ENCODE data around the gene LAG3.

The LAG3 gene

GRCh38 chr12:6752167-6752920 is 20.0 kb upstream of the LAG3 start:
- Histone ChIP-seq H3K27ac (ENCODE audit: insufficient read depth in 1 of 2, low read depth in 1 of 2, low read length in 2 of 2, poor library complexity in 1 of 2, severe bottlenecking in 2 of 2) (peak overlapping the region; percentile 92 to 97), H3K4me3 (ENCODE audit: control insufficient read depth in 1 of 7, extremely low read depth in 1 of 7, insufficient read depth in 4 of 7, low read depth in 2 of 7, low read length in 6 of 7) (peak overlapping the region; percentile 80 to 93 (median 86)), H3K4me1 (ENCODE audit: control extremely low read depth in 1 of 4, control insufficient read depth in 4 of 4, insufficient read depth in 4 of 4, low read length in 3 of 4) (peaks cover 7 to 25% (median 24%) of the 10 kb centered on the region in 4 experiments), H3K27me3 (replicated peaks in 2 of 5; ENCODE audit: control insufficient read depth in 4 of 5, insufficient read depth in 5 of 5, low read length in 4 of 5) (no peaks in the 10 kb centered on the region), H3K36me3 (ENCODE audit: control insufficient read depth in 4 of 4, insufficient read depth in 4 of 4, low read length in 3 of 4) (peaks cover 9 to 46% (median 29%) of the 10 kb centered on the region in 4 experiments), H3K9me3 (ENCODE audit: control extremely low read depth in 1 of 5, control insufficient read depth in 4 of 5, insufficient read depth in 2 of 5, low read depth in 1 of 5, low read length in 4 of 5) (no peaks in the 10 kb centered on the region)
- 15% methylated on average over 14 of the region's 24 CpGs for WGBS (ENCODE audit: insufficient coverage)
- peak in 2 of 3 donors; percentile 61 to 72 for DNase-seq
- ChIA-PET POLR2A (interaction anchor here (1.1 to 2.2 kb wide), 9 partner anchors 11 to 99 kb away, joined by 3 to 12 read pairs (median 7); partner anchors contain the start of genes CDCA3, COPS7A, GPR162 and PTMS), CTCF (interaction anchor here (0.9 to 10.5 kb wide), 22 partner anchors 10 to 131 kb away, joined by 3 to 237 read pairs (median 8); partner anchors contain the start of genes CD4, COPS7A, GPR162 and LAG3)

GRCh38 chr12:6752921-6753771 is 19.2 kb upstream of the LAG3 start, which contains the start of gene MLF2:
Gene MLF2 (minus strand): TSS chr12:6753141. CDS start chr12:6752334, 807 bp downstream.
- WGBS (ENCODE audit: insufficient coverage), result 0% methylated on average over 39 of the region's 62 CpGs
- Histone ChIP-seq H3K4me3 (ENCODE audit: control insufficient read depth in 1 of 7, extremely low read depth in 1 of 7, insufficient read depth in 4 of 7, low read depth in 2 of 7, low read length in 6 of 7) (peak within 1 kb of the TSS; percentile 80 to 93 (median 86)), H3K27ac (ENCODE audit: insufficient read depth in 1 of 2, low read depth in 1 of 2, low read length in 2 of 2, poor library complexity in 1 of 2, severe bottlenecking in 2 of 2) (peak within 1 kb of the TSS; percentile 92 to 97), H3K36me3 (ENCODE audit: control insufficient read depth in 4 of 4, insufficient read depth in 4 of 4, low read length in 3 of 4) (peaks cover 7 to 38% (median 25%) of the 10 kb centered on the region in 4 experiments), H3K4me1 (ENCODE audit: control extremely low read depth in 1 of 4, control insufficient read depth in 4 of 4, insufficient read depth in 4 of 4, low read length in 3 of 4) (peaks cover 7 to 25% (median 24%) of the 10 kb centered on the region in 4 experiments), H3K27me3 (replicated peaks in 2 of 5; ENCODE audit: control insufficient read depth in 4 of 5, insufficient read depth in 5 of 5, low read length in 4 of 5) (no peaks in the 10 kb centered on the region), H3K9me3 (ENCODE audit: control extremely low read depth in 1 of 5, control insufficient read depth in 4 of 5, insufficient read depth in 2 of 5, low read depth in 1 of 5, low read length in 4 of 5) (no peaks in the 10 kb centered on the region)
- ChIA-PET POLR2A (interaction anchor here (1.1 to 2.2 kb wide), 10 partner anchors 11 to 99 kb away, joined by 3 to 12 read pairs (median 6); partner anchors contain the start of genes CDCA3, COPS7A, GPR162 and PTMS), CTCF (interaction anchor here (0.5 to 10.5 kb wide), 34 partner anchors 9 to 354 kb away, joined by 3 to 237 read pairs (median 5); partner anchors contain the start of genes CD4, COPS7A, GPR162 and LAG3)
- peak; percentile 96 to 99 (median 98) for DNase-seq

GRCh38 chr12:6753772-6754356 is 18.5 kb upstream of the LAG3 start:
- ChIA-PET POLR2A (interaction anchor here (1.4 to 2.2 kb wide), 7 partner anchors 12 to 98 kb away, joined by 4 to 12 read pairs (median 8); partner anchors contain the start of genes CDCA3, COPS7A, GPR162 and PTMS), CTCF (interaction anchor here (0.5 to 10.5 kb wide), 30 partner anchors 8 to 353 kb away, joined by 3 to 237 read pairs (median 7); partner anchors contain the start of genes CD4, COPS7A, GPR162 and LAG3)
- Histone ChIP-seq H3K27me3 (replicated peaks in 2 of 5; ENCODE audit: control insufficient read depth in 4 of 5, insufficient read depth in 5 of 5, low read length in 4 of 5) (no peaks in the 10 kb centered on the region), H3K9me3 (ENCODE audit: control extremely low read depth in 1 of 5, control insufficient read depth in 4 of 5, insufficient read depth in 2 of 5, low read depth in 1 of 5, low read length in 4 of 5) (no peaks in the 10 kb centered on the region), H3K4me1 (ENCODE audit: control extremely low read depth in 1 of 4, control insufficient read depth in 4 of 4, insufficient read depth in 4 of 4, low read length in 3 of 4) (peaks cover 7 to 25% (median 24%) of the 10 kb centered on the region in 4 experiments), H3K27ac (ENCODE audit: insufficient read depth in 1 of 2, low read depth in 1 of 2, low read length in 2 of 2, poor library complexity in 1 of 2, severe bottlenecking in 2 of 2) (peak overlapping the region; percentile 92 to 97), H3K4me3 (ENCODE audit: control insufficient read depth in 1 of 7, extremely low read depth in 1 of 7, insufficient read depth in 4 of 7, low read depth in 2 of 7, low read length in 6 of 7) (peak overlapping the region in 5 of 7 experiments; percentile 84 to 93 (median 86)), H3K36me3 (ENCODE audit: control insufficient read depth in 4 of 4, insufficient read depth in 4 of 4, low read length in 3 of 4) (peaks cover 6 to 30% (median 22%) of the 10 kb centered on the region in 4 experiments)
- no peak for DNase-seq
- 6% methylated on average over 3 of the region's 7 CpGs for WGBS (ENCODE audit: insufficient coverage)

- ChIA-PET CTCF (interaction anchor here (0.6 to 10.5 kb wide), 27 partner anchors 8 to 353 kb away, joined by 3 to 237 read pairs (median 8); partner anchors contain the start of genes COPS7A, GPR162, LAG3 and P3H3), POLR2A (interaction anchor here (1.5 to 2.0 kb wide), 3 partner anchors 24 to 97 kb away, joined by 4 to 10 read pairs (median 8); partner anchors contain the start of genes CDCA3, COPS7A and USP5)
- no peak for DNase-seq
- H3K4me1 ChIP-seq (ENCODE audit: control extremely low read depth in 1 of 4, control insufficient read depth in 4 of 4, insufficient read depth in 4 of 4, low read length in 3 of 4), result peaks cover 7 to 25% (median 24%) of the 10 kb centered on the region in 4 experiments
- H3K36me3 ChIP-seq (ENCODE audit: control insufficient read depth in 4 of 4, insufficient read depth in 4 of 4, low read length in 3 of 4), result peaks cover 3 to 25% (median 19%) of the 10 kb centered on the region in 4 experiments
- no peak overlapping the region for H3K4me3 ChIP-seq (ENCODE audit: control insufficient read depth in 1 of 7, extremely low read depth in 1 of 7, insufficient read depth in 4 of 7, low read depth in 2 of 7, low read length in 6 of 7)
- no peaks in the 10 kb centered on the region for H3K9me3 ChIP-seq (ENCODE audit: control extremely low read depth in 1 of 5, control insufficient read depth in 4 of 5, insufficient read depth in 2 of 5, low read depth in 1 of 5, low read length in 4 of 5)
- H3K27ac ChIP-seq (ENCODE audit: insufficient read depth in 1 of 2, low read depth in 1 of 2, low read length in 2 of 2, poor library complexity in 1 of 2, severe bottlenecking in 2 of 2), result peak overlapping the region in 1 of 2 experiments; percentile 19
- WGBS (ENCODE audit: insufficient coverage), result 100% methylated on average over 1 of the region's 2 CpGs
- no peaks in the 10 kb centered on the region for H3K27me3 ChIP-seq (replicated peaks in 2 of 5; ENCODE audit: control insufficient read depth in 4 of 5, insufficient read depth in 5 of 5, low read length in 4 of 5)
Observed at GRCh38 chr12:6754411-6754810, 17.9 kb upstream of the LAG3 start.

- peaks cover 7 to 18% (median 16%) of the 10 kb centered on the region in 4 experiments for H3K4me1 ChIP-seq (ENCODE audit: control extremely low read depth in 1 of 4, control insufficient read depth in 4 of 4, insufficient read depth in 4 of 4, low read length in 3 of 4)
- DNase-seq, result no peak
- 100% methylated on average over 6 of the region's 8 CpGs for WGBS (ENCODE audit: insufficient coverage)
- no peaks in the 10 kb centered on the region for H3K27me3 ChIP-seq (replicated peaks in 2 of 5; ENCODE audit: control insufficient read depth in 4 of 5, insufficient read depth in 5 of 5, low read length in 4 of 5)
- ChIA-PET CTCF (interaction anchor here (1.6 to 10.5 kb wide), 2 partner anchors 15 to 78 kb away, joined by 5 to 237 read pairs; partner anchors contain the start of genes LAG3 and PTMS), POLR2A (interaction anchor here (0.7 kb wide), 1 partner anchor 60 kb away, joined by 5 read pairs; no protein-coding TSS in a partner anchor)
- H3K27ac ChIP-seq (ENCODE audit: insufficient read depth in 1 of 2, low read depth in 1 of 2, low read length in 2 of 2, poor library complexity in 1 of 2, severe bottlenecking in 2 of 2), result no peak overlapping the region
- H3K9me3 ChIP-seq (ENCODE audit: control extremely low read depth in 1 of 5, control insufficient read depth in 4 of 5, insufficient read depth in 2 of 5, low read depth in 1 of 5, low read length in 4 of 5), result no peaks in the 10 kb centered on the region
- no peaks in the 10 kb centered on the region for H3K36me3 ChIP-seq (ENCODE audit: control insufficient read depth in 4 of 4, insufficient read depth in 4 of 4, low read length in 3 of 4)
- no peak overlapping the region for H3K4me3 ChIP-seq (ENCODE audit: control insufficient read depth in 1 of 7, extremely low read depth in 1 of 7, insufficient read depth in 4 of 7, low read depth in 2 of 7, low read length in 6 of 7)
Observed at GRCh38 chr12:6757028-6757690, 15.2 kb upstream of the LAG3 start.

Measured in common myeloid progenitor, CD34-positive (primary cell).